WTC11 (cell line): ENCODE measurements around the gene PTPRN2. TPM values are rescaled to one million over a fixed set of nuclear protein-coding genes. Genes with fewer than 3 reads are reported as not detected.

Experiments
- ATAC-seq: fragments of 200-7000 bp; cut with Tn5 transposase; 2 replicates; pipeline ENCODE4 v1.10.0; 2021; ENCODE audit warnings: mild to moderate bottlenecking, moderate library complexity
- CTCF ChIA-PET: fragments of 300-600 bp; sonication (Branson Sonifier 250); formaldehyde crosslinking; loops from one replicate; lab custom pipeline; 2021; ENCODE audit warnings: antibody characterized with exemption; lab: Charles Lee
- POLR2A ChIA-PET: fragments of 350-600 bp; sonication (Branson Sonifier 250); formaldehyde crosslinking; loops from one replicate; lab custom pipeline; 2021; ENCODE audit warnings: antibody characterized with exemption; lab: Charles Lee
- DNase-seq: peaks from one replicate; pipeline ENCODE4 v3.0.0; 2021; ENCODE audit warnings: low spot score
- H3K27ac Mint-ChIP-seq: 2 replicates; pipeline ENCODE4 v1.8.0; 2021; ENCODE audit warnings: mixed read lengths
- H3K27me3 Mint-ChIP-seq: 2 replicates; pipeline ENCODE4 v1.8.0; 2021; ENCODE audit warnings: low read depth, mild to moderate bottlenecking, moderate library complexity, mixed read lengths
- H3K36me3 Mint-ChIP-seq: 2 replicates; pipeline ENCODE4 v1.8.0; 2021; ENCODE audit warnings: mixed read lengths
- H3K4me1 Mint-ChIP-seq: 2 replicates; pipeline ENCODE4 v1.8.0; 2022; ENCODE audit warnings: mixed read lengths
- H3K4me3 Mint-ChIP-seq: 2 replicates; pipeline ENCODE4 v1.8.0; 2021; ENCODE audit warnings: mild to moderate bottlenecking, moderate library complexity, mixed read lengths
- H3K9me3 Mint-ChIP-seq: 2 replicates; pipeline ENCODE4 v1.8.0; 2021; ENCODE audit warnings: mixed read lengths
- CBFB ChIP-seq: sonication (generic); formaldehyde crosslinking; IDR thresholded peaks from 2 replicates; pipeline ENCODE4 v1.8.1; 2022; ENCODE audit warnings: mild to moderate bottlenecking, low read depth, missing genetic modification reagents
- CREB1 ChIP-seq: sonication (generic); formaldehyde crosslinking; IDR thresholded peaks from 2 replicates; pipeline ENCODE4 v1.8.0; 2023; ENCODE audit warnings: mild to moderate bottlenecking, missing genetic modification reagents
- CREM ChIP-seq: sonication (generic); formaldehyde crosslinking; IDR thresholded peaks from 2 replicates; pipeline ENCODE4 v1.8.1; 2022; ENCODE audit warnings: mild to moderate bottlenecking, missing genetic modification reagents, moderate library complexity
- EMX1 ChIP-seq: fragments of 250-450 bp; sonication (Bioruptor Pico); IDR thresholded peaks from 2 replicates; pipeline ENCODE4 v1.8.0; 2021; ENCODE audit warnings: mild to moderate bottlenecking
- ESRRA ChIP-seq: sonication (generic); formaldehyde crosslinking; IDR thresholded peaks from 2 replicates; pipeline ENCODE4 v1.8.1; 2022; ENCODE audit warnings: mild to moderate bottlenecking, missing genetic modification reagents, borderline replicate concordance
- ETV6 ChIP-seq: sonication (generic); formaldehyde crosslinking; IDR thresholded peaks from 2 replicates; pipeline ENCODE4 v1.8.1; 2022; ENCODE audit warnings: mild to moderate bottlenecking, missing genetic modification reagents
- FOXJ3 ChIP-seq: sonication (generic); formaldehyde crosslinking; IDR thresholded peaks from 2 replicates; pipeline ENCODE4 v1.9.0; 2021; ENCODE audit warnings: missing genetic modification reagents, mild to moderate bottlenecking, borderline replicate concordance
- FOXK1 ChIP-seq: sonication (generic); formaldehyde crosslinking; IDR thresholded peaks from 2 replicates; pipeline ENCODE4 v1.8.0; 2022; ENCODE audit warnings: mild to moderate bottlenecking, moderate library complexity, missing genetic modification reagents
- GABPB1 ChIP-seq: sonication (generic); formaldehyde crosslinking; IDR thresholded peaks from 2 replicates; pipeline ENCODE4 v1.8.1; 2023; ENCODE audit warnings: mild to moderate bottlenecking, missing genetic modification reagents
- MYBL2 ChIP-seq: sonication (generic); formaldehyde crosslinking; IDR thresholded peaks from 2 replicates; pipeline ENCODE4 v1.8.1; 2023; ENCODE audit warnings: mild to moderate bottlenecking, moderate library complexity, missing genetic modification reagents
- NFE2L1 ChIP-seq: sonication (generic); formaldehyde crosslinking; IDR thresholded peaks from 2 replicates; pipeline ENCODE4 v1.8.1; 2023; ENCODE audit warnings: missing genetic modification reagents
- NR1H2 ChIP-seq: sonication (generic); formaldehyde crosslinking; IDR thresholded peaks from 2 replicates; pipeline ENCODE4 v1.9.0; 2021; ENCODE audit warnings: mild to moderate bottlenecking, moderate library complexity, missing genetic modification reagents
- ZNF138 ChIP-seq: sonication (generic); formaldehyde crosslinking; conservative IDR thresholded peaks from 2 replicates; pipeline ENCODE4 v1.8.1; 2022; ENCODE audit warnings: mild to moderate bottlenecking, moderate library complexity, missing genetic modification reagents
- ZNF396 ChIP-seq: fragments of 250-450 bp; sonication (Bioruptor Pico); IDR thresholded peaks from 2 replicates; pipeline ENCODE4 v1.8.0; 2021; ENCODE audit warnings: mild to moderate bottlenecking, moderate library complexity, borderline replicate concordance
- total RNA-seq: library from RNA; stranded (reverse); gene quantifications from 3 replicates; pipeline ENCODE4 v1.2.3, GENCODE V29; 2021
- TF ChIP-seq, protein P1 (sequence below): sonication (generic); formaldehyde crosslinking; IDR thresholded peaks from 2 replicates; pipeline ENCODE4 v1.8.0; 2022; ENCODE audit warnings: missing genetic modification reagents
- TF ChIP-seq, protein P2 (sequence below): sonication (generic); formaldehyde crosslinking; IDR thresholded peaks from 2 replicates; pipeline ENCODE4 v1.8.1; 2023; ENCODE audit warnings: mild to moderate bottlenecking, missing genetic modification reagents, borderline replicate concordance
- TF ChIP-seq, protein P3 (sequence below): sonication (generic); formaldehyde crosslinking; IDR thresholded peaks from 2 replicates; pipeline ENCODE4 v1.8.1; 2022; ENCODE audit warnings: mild to moderate bottlenecking, moderate library complexity, missing genetic modification reagents
- TF ChIP-seq, protein P4 (sequence below): sonication (generic); formaldehyde crosslinking; IDR thresholded peaks from 2 replicates; pipeline ENCODE4 v1.8.1; 2022; ENCODE audit warnings: low read depth, missing genetic modification reagents, borderline replicate concordance
- TF ChIP-seq, protein P5 (sequence below): fragments of 250-450 bp; sonication (Bioruptor Pico); IDR thresholded peaks from 2 replicates; pipeline ENCODE4 v1.8.0; 2021; ENCODE audit warnings: mild to moderate bottlenecking
- TF ChIP-seq, protein P6 (sequence below): sonication (generic); formaldehyde crosslinking; IDR thresholded peaks from 2 replicates; pipeline ENCODE4 v1.8.1; 2022; ENCODE audit warnings: mild to moderate bottlenecking, missing genetic modification reagents, moderate library complexity, borderline replicate concordance

PTPRN2 gene
- total RNA-seq, 1 experiment from 2014 or later: 4.7 TPM

DNA sequence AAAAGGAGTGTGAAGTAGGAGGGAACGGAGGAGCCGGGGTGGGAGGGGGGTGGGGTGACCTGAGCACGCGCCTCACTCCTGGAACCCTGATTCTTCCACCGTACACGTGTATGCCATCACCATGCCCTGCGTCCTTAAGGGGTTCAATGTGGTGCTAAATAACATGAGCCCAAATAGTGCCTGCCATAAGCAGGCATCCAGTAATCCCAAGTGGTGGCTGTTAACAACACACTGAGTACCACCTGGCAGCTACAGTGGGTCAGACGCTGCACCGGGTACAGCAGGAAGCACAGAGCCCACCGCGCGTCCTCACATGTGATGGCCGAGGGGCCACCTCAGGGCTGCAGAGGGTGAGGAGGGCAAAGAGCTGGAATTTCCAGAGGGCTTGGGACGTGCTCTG lies 81.9 kb downstream of the PTPRN2 start:
- POLR2A ChIA-PET: no interaction called here
- no peak overlapping the region for H3K4me3 Mint-ChIP-seq
- TF ChIP-seq ZNF396 (CRISPR knock-in tag) (no peak), NFE2L1 (CRISPR knock-in tag) (no peak), FOXJ3 (no peak), MYBL2 (no peak), CREB1 (CRISPR knock-in tag) (no peak), EMX1 (CRISPR knock-in tag) (no peak), FOXK1 (CRISPR knock-in tag) (no peak)
- TF ChIP-seq, protein P1, sequence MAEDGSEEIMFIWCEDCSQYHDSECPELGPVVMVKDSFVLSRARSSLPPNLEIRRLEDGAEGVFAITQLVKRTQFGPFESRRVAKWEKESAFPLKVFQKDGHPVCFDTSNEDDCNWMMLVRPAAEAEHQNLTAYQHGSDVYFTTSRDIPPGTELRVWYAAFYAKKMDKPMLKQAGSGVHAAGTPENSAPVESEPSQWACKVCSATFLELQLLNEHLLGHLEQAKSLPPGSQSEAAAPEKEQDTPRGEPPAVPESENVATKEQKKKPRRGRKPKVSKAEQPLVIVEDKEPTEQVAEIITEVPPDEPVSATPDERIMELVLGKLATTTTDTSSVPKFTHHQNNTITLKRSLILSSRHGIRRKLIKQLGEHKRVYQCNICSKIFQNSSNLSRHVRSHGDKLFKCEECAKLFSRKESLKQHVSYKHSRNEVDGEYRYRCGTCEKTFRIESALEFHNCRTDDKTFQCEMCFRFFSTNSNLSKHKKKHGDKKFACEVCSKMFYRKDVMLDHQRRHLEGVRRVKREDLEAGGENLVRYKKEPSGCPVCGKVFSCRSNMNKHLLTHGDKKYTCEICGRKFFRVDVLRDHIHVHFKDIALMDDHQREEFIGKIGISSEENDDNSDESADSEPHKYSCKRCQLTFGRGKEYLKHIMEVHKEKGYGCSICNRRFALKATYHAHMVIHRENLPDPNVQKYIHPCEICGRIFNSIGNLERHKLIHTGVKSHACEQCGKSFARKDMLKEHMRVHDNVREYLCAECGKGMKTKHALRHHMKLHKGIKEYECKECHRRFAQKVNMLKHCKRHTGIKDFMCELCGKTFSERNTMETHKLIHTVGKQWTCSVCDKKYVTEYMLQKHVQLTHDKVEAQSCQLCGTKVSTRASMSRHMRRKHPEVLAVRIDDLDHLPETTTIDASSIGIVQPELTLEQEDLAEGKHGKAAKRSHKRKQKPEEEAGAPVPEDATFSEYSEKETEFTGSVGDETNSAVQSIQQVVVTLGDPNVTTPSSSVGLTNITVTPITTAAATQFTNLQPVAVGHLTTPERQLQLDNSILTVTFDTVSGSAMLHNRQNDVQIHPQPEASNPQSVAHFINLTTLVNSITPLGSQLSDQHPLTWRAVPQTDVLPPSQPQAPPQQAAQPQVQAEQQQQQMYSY (CRISPR knock-in tag): no peak
- TF ChIP-seq, protein P2, sequence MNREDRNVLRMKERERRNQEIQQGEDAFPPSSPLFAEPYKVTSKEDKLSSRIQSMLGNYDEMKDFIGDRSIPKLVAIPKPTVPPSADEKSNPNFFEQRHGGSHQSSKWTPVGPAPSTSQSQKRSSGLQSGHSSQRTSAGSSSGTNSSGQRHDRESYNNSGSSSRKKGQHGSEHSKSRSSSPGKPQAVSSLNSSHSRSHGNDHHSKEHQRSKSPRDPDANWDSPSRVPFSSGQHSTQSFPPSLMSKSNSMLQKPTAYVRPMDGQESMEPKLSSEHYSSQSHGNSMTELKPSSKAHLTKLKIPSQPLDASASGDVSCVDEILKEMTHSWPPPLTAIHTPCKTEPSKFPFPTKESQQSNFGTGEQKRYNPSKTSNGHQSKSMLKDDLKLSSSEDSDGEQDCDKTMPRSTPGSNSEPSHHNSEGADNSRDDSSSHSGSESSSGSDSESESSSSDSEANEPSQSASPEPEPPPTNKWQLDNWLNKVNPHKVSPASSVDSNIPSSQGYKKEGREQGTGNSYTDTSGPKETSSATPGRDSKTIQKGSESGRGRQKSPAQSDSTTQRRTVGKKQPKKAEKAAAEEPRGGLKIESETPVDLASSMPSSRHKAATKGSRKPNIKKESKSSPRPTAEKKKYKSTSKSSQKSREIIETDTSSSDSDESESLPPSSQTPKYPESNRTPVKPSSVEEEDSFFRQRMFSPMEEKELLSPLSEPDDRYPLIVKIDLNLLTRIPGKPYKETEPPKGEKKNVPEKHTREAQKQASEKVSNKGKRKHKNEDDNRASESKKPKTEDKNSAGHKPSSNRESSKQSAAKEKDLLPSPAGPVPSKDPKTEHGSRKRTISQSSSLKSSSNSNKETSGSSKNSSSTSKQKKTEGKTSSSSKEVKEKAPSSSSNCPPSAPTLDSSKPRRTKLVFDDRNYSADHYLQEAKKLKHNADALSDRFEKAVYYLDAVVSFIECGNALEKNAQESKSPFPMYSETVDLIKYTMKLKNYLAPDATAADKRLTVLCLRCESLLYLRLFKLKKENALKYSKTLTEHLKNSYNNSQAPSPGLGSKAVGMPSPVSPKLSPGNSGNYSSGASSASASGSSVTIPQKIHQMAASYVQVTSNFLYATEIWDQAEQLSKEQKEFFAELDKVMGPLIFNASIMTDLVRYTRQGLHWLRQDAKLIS (CRISPR knock-in tag): no peak
- TF ChIP-seq, protein P3, sequence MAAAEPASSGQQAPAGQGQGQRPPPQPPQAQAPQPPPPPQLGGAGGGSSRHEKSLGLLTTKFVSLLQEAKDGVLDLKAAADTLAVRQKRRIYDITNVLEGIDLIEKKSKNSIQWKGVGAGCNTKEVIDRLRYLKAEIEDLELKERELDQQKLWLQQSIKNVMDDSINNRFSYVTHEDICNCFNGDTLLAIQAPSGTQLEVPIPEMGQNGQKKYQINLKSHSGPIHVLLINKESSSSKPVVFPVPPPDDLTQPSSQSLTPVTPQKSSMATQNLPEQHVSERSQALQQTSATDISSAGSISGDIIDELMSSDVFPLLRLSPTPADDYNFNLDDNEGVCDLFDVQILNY (CRISPR knock-in tag): no peak
- TF ChIP-seq, protein P4, sequence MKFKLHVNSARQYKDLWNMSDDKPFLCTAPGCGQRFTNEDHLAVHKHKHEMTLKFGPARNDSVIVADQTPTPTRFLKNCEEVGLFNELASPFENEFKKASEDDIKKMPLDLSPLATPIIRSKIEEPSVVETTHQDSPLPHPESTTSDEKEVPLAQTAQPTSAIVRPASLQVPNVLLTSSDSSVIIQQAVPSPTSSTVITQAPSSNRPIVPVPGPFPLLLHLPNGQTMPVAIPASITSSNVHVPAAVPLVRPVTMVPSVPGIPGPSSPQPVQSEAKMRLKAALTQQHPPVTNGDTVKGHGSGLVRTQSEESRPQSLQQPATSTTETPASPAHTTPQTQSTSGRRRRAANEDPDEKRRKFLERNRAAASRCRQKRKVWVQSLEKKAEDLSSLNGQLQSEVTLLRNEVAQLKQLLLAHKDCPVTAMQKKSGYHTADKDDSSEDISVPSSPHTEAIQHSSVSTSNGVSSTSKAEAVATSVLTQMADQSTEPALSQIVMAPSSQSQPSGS (CRISPR knock-in tag): no peak
- ATAC-seq (no peak), DNase-seq (no peak)
- no peaks in the 10 kb centered on the region for H3K27me3 Mint-ChIP-seq
- H3K27ac Mint-ChIP-seq: no peak overlapping the region
- H3K36me3 Mint-ChIP-seq: 0 out of 2 replicates have a peak, but pooled peaks cover 3% of the 10 kb centered on the region
- CTCF ChIA-PET: no interaction called here
- peaks cover 9% of the 10 kb centered on the region for H3K4me1 Mint-ChIP-seq
- H3K9me3 Mint-ChIP-seq: no peaks in the 10 kb centered on the region

DNA sequence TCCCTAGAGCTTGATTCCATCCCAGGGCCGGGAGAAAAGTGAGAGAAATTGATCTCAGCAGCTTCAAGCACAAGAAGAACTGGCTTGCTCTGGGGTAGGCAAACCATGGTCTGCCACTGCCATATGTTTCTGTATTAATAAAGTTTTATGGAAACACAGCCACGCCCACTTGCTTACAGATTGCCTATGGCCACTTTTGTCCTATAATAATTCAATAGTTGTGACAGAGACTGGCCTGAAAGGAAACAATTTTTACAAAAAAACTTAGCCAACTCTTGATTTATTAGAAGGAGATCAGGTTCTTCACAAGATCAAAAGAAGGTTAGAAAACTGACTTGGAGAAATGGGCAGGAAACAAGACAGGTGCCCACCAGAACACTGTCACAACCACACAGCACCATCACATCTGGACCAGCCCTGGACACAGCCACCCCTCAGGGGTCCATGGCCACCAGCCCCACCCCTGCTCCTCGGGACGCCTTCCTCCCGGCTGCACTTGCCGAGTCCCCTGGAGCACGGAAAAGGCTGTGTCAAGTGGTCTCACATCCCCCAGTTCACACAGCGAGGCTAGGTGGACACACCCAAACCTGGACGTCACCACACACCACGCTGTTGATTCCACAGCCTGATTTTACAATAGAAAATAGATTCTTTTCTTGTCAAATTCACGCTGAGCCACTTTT lies 85.4 kb downstream of the PTPRN2 start:
- ChIA-PET POLR2A (interaction anchor here (0.5 kb wide), 1 partner anchor 32 kb away, joined by 4 read pairs; no protein-coding TSS in a partner anchor), CTCF (no interaction called here)
- DNase-seq (no peak), ATAC-seq (no peak)
- no peak overlapping the region for H3K4me3 Mint-ChIP-seq
- H3K27me3 Mint-ChIP-seq: no peaks in the 10 kb centered on the region
- no peak overlapping the region for H3K27ac Mint-ChIP-seq
- peaks cover 36% of the 10 kb centered on the region for H3K4me1 Mint-ChIP-seq
- 0 out of 2 replicates have a peak, but pooled peaks cover 3% of the 10 kb centered on the region for H3K36me3 Mint-ChIP-seq
- no peaks in the 10 kb centered on the region for H3K9me3 Mint-ChIP-seq
- TF ChIP-seq ZNF138: no peak
- TF ChIP-seq, protein P5, sequence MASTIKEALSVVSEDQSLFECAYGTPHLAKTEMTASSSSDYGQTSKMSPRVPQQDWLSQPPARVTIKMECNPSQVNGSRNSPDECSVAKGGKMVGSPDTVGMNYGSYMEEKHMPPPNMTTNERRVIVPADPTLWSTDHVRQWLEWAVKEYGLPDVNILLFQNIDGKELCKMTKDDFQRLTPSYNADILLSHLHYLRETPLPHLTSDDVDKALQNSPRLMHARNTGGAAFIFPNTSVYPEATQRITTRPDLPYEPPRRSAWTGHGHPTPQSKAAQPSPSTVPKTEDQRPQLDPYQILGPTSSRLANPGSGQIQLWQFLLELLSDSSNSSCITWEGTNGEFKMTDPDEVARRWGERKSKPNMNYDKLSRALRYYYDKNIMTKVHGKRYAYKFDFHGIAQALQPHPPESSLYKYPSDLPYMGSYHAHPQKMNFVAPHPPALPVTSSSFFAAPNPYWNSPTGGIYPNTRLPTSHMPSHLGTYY (CRISPR knock-in tag): no peak
- no peak for TF ChIP-seq GABPB1 (CRISPR knock-in tag)
- no peak for TF ChIP-seq ESRRA
- no peak for TF ChIP-seq ETV6 (CRISPR knock-in tag)
- no peak for TF ChIP-seq CREM (CRISPR knock-in tag)
- TF ChIP-seq NR1H2 (CRISPR knock-in tag): no peak
- TF ChIP-seq, protein P6, sequence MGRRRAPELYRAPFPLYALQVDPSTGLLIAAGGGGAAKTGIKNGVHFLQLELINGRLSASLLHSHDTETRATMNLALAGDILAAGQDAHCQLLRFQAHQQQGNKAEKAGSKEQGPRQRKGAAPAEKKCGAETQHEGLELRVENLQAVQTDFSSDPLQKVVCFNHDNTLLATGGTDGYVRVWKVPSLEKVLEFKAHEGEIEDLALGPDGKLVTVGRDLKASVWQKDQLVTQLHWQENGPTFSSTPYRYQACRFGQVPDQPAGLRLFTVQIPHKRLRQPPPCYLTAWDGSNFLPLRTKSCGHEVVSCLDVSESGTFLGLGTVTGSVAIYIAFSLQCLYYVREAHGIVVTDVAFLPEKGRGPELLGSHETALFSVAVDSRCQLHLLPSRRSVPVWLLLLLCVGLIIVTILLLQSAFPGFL (CRISPR knock-in tag): no peak
- TF ChIP-seq CBFB (CRISPR knock-in tag): no peak
